K562 (cell line): ENCODE results near the gene TXNRD2. TPM values are rescaled to one million over a fixed set of nuclear protein-coding genes. Genes with fewer than 3 reads are reported as not detected.

ENCODE experiments used
- BCL6 ChIP-seq: fragments of 250-450 bp; sonication (Bioruptor Pico); IDR thresholded peaks from 2 replicates; pipeline ENCODE4 v1.4.0; 2020
- FOXO4 ChIP-seq: fragments of 450-650 bp; formaldehyde crosslinking; IDR thresholded peaks from 2 replicates; pipeline ENCODE4 v1.4.0; 2020; ENCODE audit warnings: mild to moderate bottlenecking, moderate library complexity
- HDAC6 ChIP-seq: IDR thresholded peaks from 2 replicates; pipeline ENCODE4 v1.6.1; 2012; ENCODE audit warnings: low read depth, mild to moderate bottlenecking, control low read depth, inconsistent platforms, low read length, moderate library complexity
- HMG20A ChIP-seq: fragments of 450-650 bp; formaldehyde crosslinking; conservative IDR thresholded peaks from 2 replicates; pipeline ENCODE4 v1.4.0; 2020; ENCODE audit warnings: mild to moderate bottlenecking, mixed read lengths
- HNRNPH1 ChIP-seq: fragments of 200-400 bp; formaldehyde crosslinking; optimal IDR thresholded peaks from 2 replicates; pipeline ENCODE3; 2017; ENCODE audit warnings: low read depth, mild to moderate bottlenecking, low read length, moderate library complexity
- HSF4 ChIP-seq: fragments of 250-450 bp; sonication (Bioruptor Pico); IDR thresholded peaks from 2 replicates; pipeline ENCODE4 v2.1.2; 2022; ENCODE audit warnings: mild to moderate bottlenecking, moderate library complexity, borderline replicate concordance
- NCOA1 ChIP-seq: fragments of 450-650 bp; IDR thresholded peaks from 2 replicates; pipeline ENCODE4 v1.6.1; 2016; ENCODE audit warnings: low read depth
- NR2C2 ChIP-seq, 2 experiments: fragments of 200-800 bp in 1 of 2; sonication (Bioruptor generic) in 1 of 2; sonication (generic) in 1 of 2; formaldehyde crosslinking in 1 of 2; IDR thresholded peaks; 2 replicates each; pipeline versions ENCODE4 v1.6.1 to v1.8.0; 2016 to 2022; ENCODE audit warnings: mild to moderate bottlenecking in 1 of 2, missing compliant biosample characterization in 1 of 2, missing genetic modification characterization in 1 of 2, missing genetic modification reagents in 1 of 2
- PPARD ChIP-seq: fragments of 250-450 bp; sonication (Bioruptor Pico); IDR thresholded peaks from 2 replicates; pipeline ENCODE4 v1.8.0; 2022; ENCODE audit warnings: inconsistent platforms, mild to moderate bottlenecking, moderate library complexity
- RB1 ChIP-seq: fragments of 450-650 bp; IDR thresholded peaks from 2 replicates; pipeline ENCODE4 v1.6.1; 2017; ENCODE audit warnings: low read depth, mild to moderate bottlenecking
- RBM25 ChIP-seq: fragments of 200-400 bp; formaldehyde crosslinking; IDR thresholded peaks from 2 replicates; pipeline ENCODE4 v1.6.1; 2018; ENCODE audit warnings: low read length, low read depth, moderate library complexity; ENCODE audit not compliant: severe bottlenecking
- SNRNP70 ChIP-seq: fragments of 200-400 bp; formaldehyde crosslinking; optimal IDR thresholded peaks from 2 replicates; pipeline ENCODE3; 2017; ENCODE audit warnings: low read depth, low read length
- SP2 ChIP-seq: IDR thresholded peaks from 2 replicates; pipeline ENCODE4 v1.6.1; 2011; ENCODE audit warnings: mild to moderate bottlenecking, low read depth, low read length, moderate library complexity; ENCODE audit not compliant: poor library complexity, severe bottlenecking; ENCODE audit errors: extremely low read depth
- SREBF1 ChIP-seq: fragments of 150-350 bp; IDR thresholded peaks from 2 replicates; pipeline ENCODE4 v1.6.1; 2014; ENCODE audit warnings: antibody characterized with exemption, low read depth, low read length, borderline replicate concordance
- SRSF1 ChIP-seq: fragments of 200-400 bp; formaldehyde crosslinking; IDR thresholded peaks from 2 replicates; pipeline ENCODE4 v1.6.1; 2017; ENCODE audit warnings: mild to moderate bottlenecking, low read depth, low read length, moderate library complexity
- TEAD1 ChIP-seq, 2 experiments: fragments of 450-650 bp in 1 of 2; sonication (generic) in 1 of 2; formaldehyde crosslinking; IDR thresholded peaks; 2 replicates each; pipeline versions ENCODE4 v1.4.0 to v1.8.0; 2020 to 2022; ENCODE audit warnings: mild to moderate bottlenecking in 2 of 2, missing genetic modification reagents in 1 of 2
- TEAD2 ChIP-seq: fragments of 450-650 bp; IDR thresholded peaks from 2 replicates; pipeline ENCODE4 v1.6.1; 2016; ENCODE audit warnings: missing genetic modification characterization, control low read depth, missing compliant biosample characterization
- YBX1 ChIP-seq: fragments of 450-650 bp; IDR thresholded peaks from 2 replicates; pipeline ENCODE4 v1.7.1; 2016; ENCODE audit warnings: mild to moderate bottlenecking
- ZBTB7A ChIP-seq: IDR thresholded peaks from 2 replicates; pipeline ENCODE4 v1.6.1; 2011; ENCODE audit warnings: low read depth, mild to moderate bottlenecking, low read length, moderate library complexity, borderline replicate concordance; ENCODE audit not compliant: control insufficient read depth
- ZNF347 ChIP-seq: fragments of 450-650 bp; formaldehyde crosslinking; IDR thresholded peaks from 2 replicates; pipeline ENCODE4 v1.4.0; 2020; ENCODE audit warnings: low read depth, mild to moderate bottlenecking, moderate library complexity
- ZNF561 ChIP-seq: fragments of 450-650 bp; formaldehyde crosslinking; conservative IDR thresholded peaks from 2 replicates; pipeline ENCODE4 v1.4.0; 2020; ENCODE audit warnings: mild to moderate bottlenecking, moderate library complexity
- ZNF780A ChIP-seq: fragments of 250-450 bp; sonication (Bioruptor Pico); IDR thresholded peaks from 2 replicates; pipeline ENCODE4 v1.5.0; 2021; ENCODE audit warnings: mild to moderate bottlenecking
- polyA plus RNA-seq, 8 experiments: library from polyadenylated mRNA; depleted of rRNA in 4 of 8; stranded (reverse) in 5 of 8; unstranded in 3 of 8; fragments of >200 nt; fragmentation: Nextera tagmentation in 2 of 8; fragmentation: Illumina TruSeq in 1 of 8; extraction: Ambion mirVana in 2 of 8; extraction: Trizol in 1 of 8; gene quantifications; 2 replicates each; pipeline versions ENCODE4 v1.2.1 to v1.2.3, GENCODE V29; 2011 to 2014; ENCODE audit warnings: inconsistent platforms in 1 of 8, missing spikeins in 1 of 8
- total RNA-seq, 7 experiments: library from RNA; depleted of rRNA in 6 of 7; stranded (reverse); fragments of >200 nt in 6 of 7; fragmentation: Illumina TruSeq in 2 of 7; extraction: Trizol in 2 of 7; gene quantifications; 2 replicates each; pipeline versions ENCODE4 v1.2.1 to v1.2.3, GENCODE V29; 2011 to 2021; ENCODE audit warnings: low replicate concordance in 1 of 7
- TF ChIP-seq, protein P1 (sequence below): fragments of 250-450 bp; sonication (Bioruptor Pico); IDR thresholded peaks from 2 replicates; pipeline ENCODE4 v1.5.0; 2020; ENCODE audit warnings: mild to moderate bottlenecking, borderline replicate concordance
- TF ChIP-seq, protein P2 (sequence below): IDR thresholded peaks from 2 replicates; pipeline ENCODE4 v1.6.1; 2011; ENCODE audit not compliant: insufficient read length; ENCODE audit errors: extremely low read depth

Gene TXNRD2
- total and polyA plus RNA-seq, 9 of the 15 experiments (the other 6 are each of a cell fraction or from before 2014, with no cell fraction given) = 3.3 to 80.2 (median 49.4) TPM

- TF ChIP-seq, protein P1, sequence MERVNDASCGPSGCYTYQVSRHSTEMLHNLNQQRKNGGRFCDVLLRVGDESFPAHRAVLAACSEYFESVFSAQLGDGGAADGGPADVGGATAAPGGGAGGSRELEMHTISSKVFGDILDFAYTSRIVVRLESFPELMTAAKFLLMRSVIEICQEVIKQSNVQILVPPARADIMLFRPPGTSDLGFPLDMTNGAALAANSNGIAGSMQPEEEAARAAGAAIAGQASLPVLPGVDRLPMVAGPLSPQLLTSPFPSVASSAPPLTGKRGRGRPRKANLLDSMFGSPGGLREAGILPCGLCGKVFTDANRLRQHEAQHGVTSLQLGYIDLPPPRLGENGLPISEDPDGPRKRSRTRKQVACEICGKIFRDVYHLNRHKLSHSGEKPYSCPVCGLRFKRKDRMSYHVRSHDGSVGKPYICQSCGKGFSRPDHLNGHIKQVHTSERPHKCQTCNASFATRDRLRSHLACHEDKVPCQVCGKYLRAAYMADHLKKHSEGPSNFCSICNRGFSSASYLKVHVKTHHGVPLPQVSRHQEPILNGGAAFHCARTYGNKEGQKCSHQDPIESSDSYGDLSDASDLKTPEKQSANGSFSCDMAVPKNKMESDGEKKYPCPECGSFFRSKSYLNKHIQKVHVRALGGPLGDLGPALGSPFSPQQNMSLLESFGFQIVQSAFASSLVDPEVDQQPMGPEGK = 0 out of 2 replicates have a peak, but pooled peaks have one; percentile 79
- no peak for TF ChIP-seq NCOA1
- TF ChIP-seq NR2C2 (CRISPR knock-in tag; IDR thresholded peaks at IDR 0.05) = no peak
- no peak for TF ChIP-seq NR2C2 (tag; IDR thresholded peaks at IDR 0.05)
- TF ChIP-seq BCL6 (CRISPR knock-in tag) = 0 out of 2 replicates have a peak, but pooled peaks have one; percentile 14
- no peak for TF ChIP-seq ZBTB7A
- 0 out of 2 replicates have a peak, but pooled peaks have one; percentile 5 for TF ChIP-seq HMG20A (CRISPR knock-in tag)
- TF ChIP-seq SNRNP70 = peak; percentile 11
- TF ChIP-seq, protein P2, sequence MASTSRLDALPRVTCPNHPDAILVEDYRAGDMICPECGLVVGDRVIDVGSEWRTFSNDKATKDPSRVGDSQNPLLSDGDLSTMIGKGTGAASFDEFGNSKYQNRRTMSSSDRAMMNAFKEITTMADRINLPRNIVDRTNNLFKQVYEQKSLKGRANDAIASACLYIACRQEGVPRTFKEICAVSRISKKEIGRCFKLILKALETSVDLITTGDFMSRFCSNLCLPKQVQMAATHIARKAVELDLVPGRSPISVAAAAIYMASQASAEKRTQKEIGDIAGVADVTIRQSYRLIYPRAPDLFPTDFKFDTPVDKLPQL = no peak
- TF ChIP-seq ZNF780A = no peak
- TF ChIP-seq TEAD2 = no peak
- TF ChIP-seq SREBF1 = peak; percentile 53; the same call in 1 of the 2 replicates
- TF ChIP-seq TEAD1 (CRISPR knock-in tag; IDR thresholded peaks at IDR 0.05) = no peak; a peak in 1 of 4 replicates
- no peak for TF ChIP-seq PPARD (CRISPR knock-in tag)
- TF ChIP-seq SP2 = peak; percentile 14
- no peak for TF ChIP-seq RB1
- peak; percentile 81; the same call in 1 of the 2 replicates for TF ChIP-seq SRSF1
- peak; percentile 35 for TF ChIP-seq RBM25
- TF ChIP-seq HNRNPH1 = no peak
- TF ChIP-seq FOXO4 = peak; percentile 78
- no peak for TF ChIP-seq YBX1
- TF ChIP-seq HSF4 (CRISPR knock-in tag) = no peak
- 0 out of 2 replicates have a peak, but pooled peaks have one; percentile 54 for TF ChIP-seq ZNF561 (CRISPR knock-in tag)
- 0 out of 2 replicates have a peak, but pooled peaks have one; percentile 67 for TF ChIP-seq HDAC6
- no peak for TF ChIP-seq ZNF347 (CRISPR knock-in tag)
Measured at GRCh38 chr22:19941365-19942082, at the start of gene TXNRD2, which contains the start of gene COMT (continued).
